Esophagus (tissue), 2 donors: ENCODE measurements around the gene TTC22. TPM values are rescaled to one million over a fixed set of nuclear protein-coding genes. Genes with fewer than 3 reads are reported as not detected.
A peak's percentile ranks its signal among the peaks of the same experiment; 100 is the strongest.

ENCODE experiments used
- H3K27ac ChIP-seq, 2 donors: one replicate each; pipeline ENCODE4 v1.5.1; 2013; ENCODE audit warnings: low read depth in 2 of 2, mild to moderate bottlenecking in 2 of 2, inconsistent platforms in 1 of 2, low read length in 1 of 2, moderate library complexity in 1 of 2
- H3K27me3 ChIP-seq, 2 donors: one replicate each; pipeline ENCODE4 v1.6.1; 2013; ENCODE audit warnings: low read length in 2 of 2, control low read depth in 1 of 2, mild to moderate bottlenecking in 1 of 2; ENCODE audit not compliant: insufficient read depth in 2 of 2, control insufficient read depth in 1 of 2
- H3K36me3 ChIP-seq, 2 donors: one replicate each; pipeline ENCODE4 v1.6.1; 2013; ENCODE audit warnings: low read length in 1 of 2; ENCODE audit not compliant: control insufficient read depth in 2 of 2, insufficient read depth in 2 of 2
- H3K4me1 ChIP-seq, 2 donors: one replicate each; pipeline ENCODE4 v1.6.1; 2013; ENCODE audit warnings: low read length in 1 of 2; ENCODE audit not compliant: control insufficient read depth in 2 of 2, insufficient read depth in 2 of 2
- H3K4me3 ChIP-seq, 2 donors: one replicate each; pipeline ENCODE4 v1.5.1; 2013; ENCODE audit warnings: low read length in 2 of 2, mild to moderate bottlenecking in 2 of 2, low read depth in 1 of 2, moderate library complexity in 1 of 2
- H3K9me3 ChIP-seq, 2 donors: one replicate each; pipeline ENCODE4 v1.6.1; 2013; ENCODE audit warnings: mild to moderate bottlenecking in 2 of 2, low read depth in 1 of 2, low read length in 1 of 2, moderate library complexity in 1 of 2; ENCODE audit not compliant: control insufficient read depth in 2 of 2, insufficient read depth in 1 of 2
- WGBS, 2 donors: extraction: QIAGEN DNeasy Blood & Tissue Kit; methylation state at CpG; one replicate each; pipeline ENCODE4 v1.1.7; 2013; 5-methylcytosine and 5-hydroxymethylcytosine counted together
- polyA plus RNA-seq, 2 donors: library from polyadenylated mRNA; stranded (reverse); fragments of 200-250 nt; gene quantifications; one replicate each; pipeline ENCODE4 v1.2.3, GENCODE V29; 2013
- donor health status: healthy with polysubstance abuse.
- donor health status: Bipolar disorder and iron deficiency.

TTC22 gene
- polyA plus RNA-seq, 2 donors, result 83.5 to 92.9 TPM

DNA sequence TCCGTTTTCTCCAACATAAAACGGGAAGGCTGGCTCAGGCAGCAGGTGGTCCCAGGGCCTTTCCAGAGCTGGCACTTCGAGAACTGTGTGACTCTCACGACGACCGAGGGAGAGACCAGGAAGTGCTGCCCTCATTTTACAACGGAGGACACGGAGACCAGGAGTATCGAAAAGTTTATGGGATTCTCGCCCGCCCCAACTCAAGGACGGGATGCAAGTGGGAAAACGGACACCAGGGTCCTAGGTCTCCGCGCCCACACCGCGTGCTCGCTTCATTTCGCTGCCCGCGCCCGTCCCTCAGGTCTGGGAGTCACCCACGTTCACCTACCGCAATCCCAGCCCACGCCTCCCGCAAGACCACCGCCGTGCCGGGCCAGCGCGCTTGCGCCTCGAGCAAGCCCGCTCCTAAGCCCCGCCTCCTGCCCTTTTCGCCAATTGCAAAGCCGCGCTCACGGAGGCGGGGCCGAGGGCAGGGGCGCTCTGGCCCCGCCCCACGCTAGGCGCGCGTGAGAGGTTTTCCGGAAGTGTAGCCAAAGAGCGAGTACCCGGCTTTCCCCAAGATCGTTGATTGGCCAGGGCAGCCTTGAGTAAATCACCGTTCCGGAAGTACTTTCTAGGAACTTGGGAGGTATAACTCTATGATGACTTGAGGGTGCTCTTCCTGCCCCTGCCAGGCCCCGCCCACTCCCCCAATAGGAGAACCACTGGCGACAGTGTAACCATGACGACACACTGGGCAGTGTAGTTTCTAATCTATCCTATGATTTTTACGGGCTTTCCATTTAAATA lies 36.8 kb downstream of the TTC22 start, which contains the start of gene PARS2:
Gene PARS2, minus strand, starts transcription at position 391 of the 789 bp plus-strand sequence. CDS start 5,362 bp downstream, outside the sequence.
- Histone ChIP-seq H3K36me3 (no peaks in the 10 kb centered on the region), H3K27me3 (no peaks in the 10 kb centered on the region), H3K9me3 (no peaks in the 10 kb centered on the region), H3K4me1 (no peaks in the 10 kb centered on the region), H3K4me3 (peak within 1 kb of the TSS; percentile 73 to 82), H3K27ac (peak within 1 kb of the TSS; percentile 53 to 81)
- 0% methylated on average over 57 of the region's 57 CpGs for WGBS, 2 donors

DNA sequence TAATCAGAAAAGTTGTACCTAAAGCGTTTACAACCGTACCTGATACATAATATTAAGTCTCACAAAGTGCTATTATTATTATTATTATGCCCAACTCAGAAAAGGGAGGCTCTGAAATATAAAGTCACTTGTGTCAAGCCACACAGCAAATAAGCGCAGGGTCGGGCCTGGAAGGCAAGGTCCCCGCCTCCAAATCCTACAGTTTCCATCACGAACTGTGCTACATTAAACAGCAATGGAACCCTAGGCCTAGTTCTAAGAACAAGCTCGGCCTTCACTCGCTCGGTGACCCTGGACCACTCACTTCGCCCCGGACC lies 37.3 kb downstream of the TTC22 start:
- no peaks in the 10 kb centered on the region for H3K9me3 ChIP-seq
- H3K4me3 ChIP-seq, result peak overlapping the region; percentile 73 to 82
- H3K27me3 ChIP-seq, result no peaks in the 10 kb centered on the region
- WGBS, 2 donors, result 2 to 4% methylated on average over 11 of the region's 11 CpGs
- peak overlapping the region; percentile 53 to 81 for H3K27ac ChIP-seq
- H3K4me1 ChIP-seq, result no peaks in the 10 kb centered on the region
- H3K36me3 ChIP-seq, result peaks cover 0 to 3% of the 10 kb centered on the region in 2 donors

DNA sequence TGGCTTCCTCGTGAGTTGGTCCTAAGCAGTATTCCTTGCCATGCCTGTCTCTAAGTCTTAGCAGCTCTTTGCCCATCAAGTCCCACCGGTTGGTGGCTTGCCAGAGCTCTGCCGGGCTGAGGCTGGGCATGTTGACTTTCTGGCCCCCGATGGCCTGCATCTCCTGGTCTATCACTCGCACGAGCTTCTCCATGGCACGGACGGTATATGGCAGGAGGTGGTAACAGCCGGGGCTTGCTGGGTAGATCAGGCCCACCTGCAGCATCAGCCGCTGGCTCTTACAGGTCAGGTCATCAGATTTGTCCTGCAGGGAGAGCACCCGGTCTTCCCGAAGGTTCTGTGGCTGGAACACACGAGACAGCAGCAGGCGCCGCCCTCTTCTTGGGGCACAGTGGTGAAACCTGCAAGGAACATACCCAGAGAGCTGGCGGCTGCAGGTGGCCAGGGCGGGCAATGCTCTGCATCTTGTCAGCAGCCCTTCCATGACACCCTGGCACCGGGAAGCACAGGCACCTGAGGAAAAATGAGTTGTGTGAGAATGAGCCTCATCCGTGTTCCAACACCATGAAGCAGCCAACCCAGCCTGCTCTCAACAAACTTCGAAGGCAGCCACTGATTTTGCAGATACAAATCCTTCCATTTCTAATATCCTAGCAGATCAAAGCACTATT lies 42.3 kb downstream of the TTC22 start:
- H3K4me1 ChIP-seq, result no peaks in the 10 kb centered on the region
- H3K4me3 ChIP-seq, result no peak overlapping the region
- no peaks in the 10 kb centered on the region for H3K9me3 ChIP-seq
- WGBS, 2 donors, result 91 to 93% methylated on average over 20 of the region's 20 CpGs
- no peaks in the 10 kb centered on the region for H3K27me3 ChIP-seq
- H3K36me3 ChIP-seq, result peaks cover 16 to 22% of the 10 kb centered on the region in 2 donors
- H3K27ac ChIP-seq, result no peak overlapping the region

- Histone ChIP-seq H3K27ac (no peak overlapping the region), H3K27me3 (no peaks in the 10 kb centered on the region), H3K36me3 (peaks cover 16 to 22% of the 10 kb centered on the region in 2 donors), H3K9me3 (no peaks in the 10 kb centered on the region), H3K4me3 (no peak overlapping the region), H3K4me1 (no peaks in the 10 kb centered on the region)
- WGBS, 2 donors, result 94 to 95% methylated on average over 9 of the region's 9 CpGs
Measured at GRCh38 chr1:54757833-54758232, 43.3 kb downstream of the TTC22 start.

- H3K27ac ChIP-seq, result no peak overlapping the region
- H3K4me3 ChIP-seq, result no peak overlapping the region
- no peaks in the 10 kb centered on the region for H3K27me3 ChIP-seq
- WGBS, 2 donors, result 88 to 93% methylated on average over 25 of the region's 25 CpGs
- no peaks in the 10 kb centered on the region for H3K9me3 ChIP-seq
- H3K4me1 ChIP-seq, result no peaks in the 10 kb centered on the region
- peaks cover 16 to 22% of the 10 kb centered on the region in 2 donors for H3K36me3 ChIP-seq
Measured at GRCh38 chr1:54754486-54755285, 46.4 kb downstream of the TTC22 start.

- Histone ChIP-seq H3K4me1 (no peaks in the 10 kb centered on the region), H3K9me3 (no peaks in the 10 kb centered on the region), H3K27ac (no peak overlapping the region), H3K27me3 (no peaks in the 10 kb centered on the region), H3K36me3 (peaks cover 16 to 22% of the 10 kb centered on the region in 2 donors), H3K4me3 (no peak overlapping the region)
- 91 to 93% methylated on average over 22 of the region's 22 CpGs for WGBS, 2 donors
Measured at GRCh38 chr1:54754045-54754444, 47.1 kb downstream of the TTC22 start.

DNA sequence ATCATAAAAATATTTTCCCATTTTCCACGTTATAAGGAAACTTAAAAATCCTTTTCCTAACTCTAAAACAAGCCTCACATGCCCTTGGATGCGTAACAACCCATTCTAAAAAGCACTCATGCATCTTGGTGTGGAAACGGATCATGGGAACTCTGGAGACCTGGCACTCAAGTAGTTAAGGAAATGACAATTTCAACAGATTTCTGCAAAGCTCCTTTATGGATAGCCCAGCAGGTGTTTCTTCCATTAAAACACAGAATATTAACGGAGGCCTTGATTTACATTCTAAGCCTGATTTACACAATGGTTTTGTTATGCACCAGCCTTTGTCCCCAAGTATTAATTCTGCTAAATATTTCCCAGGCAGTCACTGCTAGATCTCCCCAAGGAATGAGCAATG lies 49.7 kb downstream of the TTC22 start:
- no peak overlapping the region for H3K27ac ChIP-seq
- H3K9me3 ChIP-seq, result no peaks in the 10 kb centered on the region
- H3K4me3 ChIP-seq, result no peak overlapping the region
- H3K4me1 ChIP-seq, result no peaks in the 10 kb centered on the region
- peaks cover 3 to 6% of the 10 kb centered on the region in 2 donors for H3K36me3 ChIP-seq
- 70 to 74% methylated on average over 4 of the region's 4 CpGs for WGBS, 2 donors
- H3K27me3 ChIP-seq, result no peaks in the 10 kb centered on the region

GRCh38 chr1:54750596-54750995 lies 50.5 kb downstream of the TTC22 start:
- H3K36me3 ChIP-seq, result peaks cover 2 to 3% of the 10 kb centered on the region in 2 donors
- H3K4me1 ChIP-seq, result no peaks in the 10 kb centered on the region
- 75 to 81% methylated on average over 6 of the region's 6 CpGs for WGBS, 2 donors
- no peaks in the 10 kb centered on the region for H3K27me3 ChIP-seq
- no peak overlapping the region for H3K27ac ChIP-seq
- no peaks in the 10 kb centered on the region for H3K9me3 ChIP-seq
- no peak overlapping the region for H3K4me3 ChIP-seq

DNA sequence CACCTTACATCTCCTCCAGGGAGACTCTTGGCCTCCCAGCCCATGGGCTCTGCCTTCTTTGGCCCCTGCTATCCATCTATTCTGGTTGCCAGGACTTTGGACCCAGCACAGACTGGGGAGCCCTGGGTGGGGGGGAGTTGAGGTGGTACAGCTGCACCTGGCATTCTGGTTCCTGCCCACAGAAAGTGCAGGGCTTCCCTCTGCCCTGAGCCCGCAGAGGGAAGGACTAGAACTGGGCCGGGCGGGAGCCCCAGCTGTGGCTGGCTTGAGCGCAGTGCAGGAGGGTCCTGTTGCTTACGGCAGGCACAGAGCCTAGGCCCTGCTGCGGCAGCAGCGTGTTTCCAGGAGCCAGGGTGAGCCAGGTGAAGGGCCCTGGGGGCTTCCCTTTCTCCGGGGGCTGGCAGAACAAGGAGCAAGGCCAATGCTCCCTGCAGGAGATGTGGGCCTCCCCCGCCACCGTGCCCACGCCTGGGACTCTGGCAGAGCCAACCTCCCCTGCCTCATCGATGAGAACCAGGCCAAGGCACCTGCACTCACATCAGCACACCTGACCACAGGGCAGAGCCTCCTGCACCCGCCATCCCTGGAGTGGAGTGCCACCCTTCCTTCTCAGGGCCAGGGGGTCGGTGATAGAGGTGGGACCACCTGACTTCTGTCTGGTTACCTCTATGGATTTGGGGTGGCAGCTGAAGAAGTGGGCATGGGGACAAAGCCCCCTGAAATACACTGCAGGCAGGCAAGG lies 52.9 kb downstream of the TTC22 start:
- H3K4me3 ChIP-seq, result no peak overlapping the region
- H3K4me1 ChIP-seq, result peaks cover 0 to 2% of the 10 kb centered on the region in 2 donors
- H3K27ac ChIP-seq, result no peak overlapping the region
- H3K27me3 ChIP-seq, result no peaks in the 10 kb centered on the region
- H3K36me3 ChIP-seq, result peaks cover 0 to 6% of the 10 kb centered on the region in 2 donors
- 77 to 79% methylated on average over 13 to 14 of the region's 14 CpGs for WGBS, 2 donors
- H3K9me3 ChIP-seq, result no peaks in the 10 kb centered on the region
